RPMI8226 (cell line): ENCODE data around the gene PARD3B.
A peak's percentile ranks its signal among the peaks of the same experiment; 100 is the strongest.

Experiments
- DNase-seq: peaks from one replicate; pipeline ENCODE4 v3.0.0-alpha.2; 2015

The PARD3B gene

DNA sequence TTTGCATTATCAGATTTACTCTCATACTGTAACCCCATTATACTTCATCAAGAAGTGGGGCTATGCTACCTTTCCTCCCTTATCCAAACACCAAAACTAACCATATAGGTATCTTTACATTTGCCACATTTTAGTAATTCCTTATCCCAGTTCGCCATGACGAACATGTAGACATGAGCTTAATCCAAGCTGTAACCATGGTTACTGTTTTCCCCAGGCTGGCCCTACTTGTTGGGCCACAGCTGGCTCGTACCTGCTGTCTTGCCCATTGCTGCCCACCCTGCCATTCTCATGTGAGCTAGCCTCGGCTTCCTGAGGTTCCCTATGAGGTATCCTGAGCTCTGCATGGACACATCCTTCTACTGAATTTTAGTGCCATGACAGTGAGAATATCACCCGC lies 117.7 kb downstream of the PARD3B start:
- DNase-seq: no peak

- no peak for DNase-seq
Observed at GRCh38 chr2:204663816-204664425, 118.6 kb downstream of the PARD3B start.

GRCh38 chr2:204664708-204665121 lies 119.4 kb downstream of the PARD3B start:
- DNase-seq: no peak

GRCh38 chr2:204665207-204665606 lies 119.9 kb downstream of the PARD3B start:
- DNase-seq: no peak

DNA sequence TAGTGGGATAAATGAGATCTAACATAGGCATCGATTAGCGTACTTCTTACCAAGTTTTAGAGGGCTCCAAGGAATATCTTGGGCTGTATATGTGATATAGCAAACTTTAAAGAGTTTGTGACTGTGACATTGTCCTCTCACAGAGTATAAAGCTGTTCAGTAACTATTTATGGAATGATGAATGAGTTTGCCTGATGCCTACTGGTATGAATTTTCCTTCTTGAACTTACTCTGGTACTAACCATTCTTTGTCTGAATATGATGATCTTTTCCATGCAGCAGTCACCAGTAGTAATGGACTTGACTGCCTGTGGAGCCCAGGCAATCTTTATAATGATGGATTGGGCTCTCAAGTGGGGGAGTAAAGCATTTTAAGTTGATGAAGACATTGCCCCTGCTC lies 120.5 kb downstream of the PARD3B start:
- DNase-seq: no peak

DNA sequence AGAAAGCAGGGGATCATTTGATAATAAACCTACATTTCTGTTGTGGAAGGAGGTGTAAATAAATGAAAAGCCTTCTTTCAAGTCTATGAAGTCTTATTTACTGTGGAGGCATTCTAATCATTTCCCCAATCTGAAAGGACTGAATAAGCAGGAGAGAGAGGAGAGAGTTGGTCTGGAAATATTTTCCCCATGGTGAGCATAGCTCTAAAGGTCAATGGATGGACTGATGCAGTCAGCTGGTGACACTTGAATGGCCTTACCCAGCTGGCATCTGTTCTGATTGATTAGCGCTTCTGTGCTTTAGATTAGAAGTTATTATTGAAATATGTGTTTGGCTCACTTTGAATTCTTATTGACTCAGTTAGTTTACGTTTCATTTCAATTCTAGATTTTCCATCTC lies 122.7 kb downstream of the PARD3B start:
- DNase-seq: no peak

GRCh38 chr2:204669382-204669781 lies 124.1 kb downstream of the PARD3B start:
- no peak for DNase-seq

GRCh38 chr2:204670124-204670523 lies 124.8 kb downstream of the PARD3B start:
- DNase-seq: no peak

DNA sequence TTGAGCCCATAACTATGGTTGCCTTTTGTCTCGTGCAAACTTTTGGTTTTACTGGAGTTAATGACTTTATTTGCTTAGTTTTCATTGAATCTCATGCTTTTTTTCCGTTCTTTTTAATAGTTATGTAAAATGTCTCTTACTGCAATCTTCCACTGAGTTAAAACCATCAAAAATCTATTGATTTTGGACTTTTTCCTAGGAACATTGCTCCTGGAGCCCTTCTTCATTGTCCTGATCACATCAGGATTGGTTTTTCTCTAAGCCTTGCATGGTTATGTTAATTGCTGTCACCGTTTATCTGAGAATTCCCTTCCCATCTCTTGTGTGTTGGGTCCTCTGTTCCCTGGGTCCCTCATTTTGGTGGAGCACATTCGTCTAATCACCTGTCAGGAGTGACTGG lies 125.5 kb downstream of the PARD3B start:
- DNase-seq: no peak

- no peak for DNase-seq
Observed at GRCh38 chr2:204672772-204673171, 127.5 kb downstream of the PARD3B start.

- DNase-seq: no peak
Observed at GRCh38 chr2:204673877-204674276, 128.6 kb downstream of the PARD3B start.

DNA sequence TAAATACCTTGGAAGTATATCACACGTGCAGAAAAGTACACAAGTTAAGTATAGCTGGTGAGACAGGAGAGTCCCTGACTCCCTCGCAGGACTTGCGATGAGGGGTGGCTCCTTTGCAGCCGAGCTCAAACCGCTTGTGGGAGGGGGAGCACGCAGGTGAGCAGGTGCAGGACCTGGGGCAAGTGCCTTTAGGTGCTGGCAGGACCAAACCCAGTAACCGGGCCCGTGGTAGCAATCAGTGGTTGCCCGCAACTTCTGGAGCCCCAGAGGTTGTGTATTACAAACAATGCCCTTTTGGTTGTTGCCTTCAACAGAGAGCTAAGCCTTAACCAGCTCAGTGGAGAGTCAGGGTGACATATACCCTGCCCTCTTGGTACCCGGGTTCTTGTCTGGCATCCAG lies 132.8 kb downstream of the PARD3B start:
- DNase-seq: no peak

GRCh38 chr2:204680576-204680975 lies 135.3 kb downstream of the PARD3B start:
- DNase-seq: no peak

- DNase-seq: no peak
Observed at GRCh38 chr2:204681412-204681811, 136.1 kb downstream of the PARD3B start.

DNA sequence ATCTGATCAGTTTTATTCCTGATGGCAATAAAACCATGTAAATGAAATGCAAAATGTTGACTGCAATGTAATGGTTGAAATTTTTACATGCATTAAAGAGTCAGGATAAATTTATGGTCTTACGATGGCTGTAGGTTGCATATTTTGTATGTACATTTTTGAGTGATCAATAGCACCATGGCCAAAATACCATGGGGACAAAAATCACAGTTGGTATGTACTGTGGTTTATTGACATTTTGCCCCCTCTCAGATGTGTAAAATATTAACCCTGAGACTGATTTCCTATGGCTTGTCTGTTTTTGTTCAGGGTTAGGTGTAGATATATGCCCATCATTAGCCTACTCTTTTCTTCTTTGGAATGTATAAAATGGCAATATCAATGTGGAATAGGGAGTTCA lies 138.1 kb downstream of the PARD3B start:
- DNase-seq: no peak

DNA sequence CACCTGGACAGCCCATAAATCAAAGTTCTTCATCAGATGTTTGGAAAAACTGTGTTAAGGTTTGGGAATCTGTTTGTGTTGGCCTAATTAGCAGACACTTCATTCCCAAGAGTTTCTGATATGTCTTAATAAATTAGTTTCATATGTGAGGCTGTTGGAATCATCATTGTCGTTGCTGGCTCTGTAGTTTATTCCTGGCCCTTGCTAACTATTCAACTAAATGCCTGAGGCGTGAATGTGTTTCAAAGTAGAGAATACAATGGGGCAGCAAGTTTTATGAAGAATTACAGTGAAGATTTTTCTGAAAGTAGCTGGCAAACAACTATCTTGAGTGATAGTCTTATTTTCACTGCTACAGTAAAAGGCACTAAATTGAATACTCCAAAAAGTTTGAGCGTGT lies 141.1 kb downstream of the PARD3B start:
- DNase-seq: no peak

DNA sequence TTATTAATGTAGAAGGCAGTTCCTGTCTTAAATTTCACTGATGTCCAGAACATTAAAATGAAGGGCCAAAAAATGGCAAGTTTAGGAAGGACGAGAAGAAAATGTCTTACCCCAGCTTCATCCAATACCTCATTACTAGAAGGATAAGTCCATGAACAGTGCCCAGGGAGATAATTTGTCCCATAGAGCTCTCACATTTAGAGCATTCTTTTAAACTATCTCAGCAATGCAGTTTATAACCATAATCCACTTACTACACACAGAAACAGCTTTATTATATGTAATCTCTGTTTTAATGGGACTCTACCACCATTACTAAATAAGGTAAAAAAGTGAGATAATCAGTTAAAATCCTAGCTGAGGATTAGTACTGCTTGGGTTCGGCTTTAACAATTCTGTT lies 142.5 kb downstream of the PARD3B start:
- DNase-seq: no peak

GRCh38 chr2:204691911-204692510 lies 146.7 kb downstream of the PARD3B start:
- DNase-seq: peak; percentile 60

GRCh38 chr2:204692790-204693189 lies 147.5 kb downstream of the PARD3B start:
- DNase-seq: no peak

GRCh38 chr2:204693262-204693661 lies 148.0 kb downstream of the PARD3B start:
- no peak for DNase-seq

- DNase-seq: no peak
Observed at GRCh38 chr2:204695506-204695905, 150.2 kb downstream of the PARD3B start.

DNA sequence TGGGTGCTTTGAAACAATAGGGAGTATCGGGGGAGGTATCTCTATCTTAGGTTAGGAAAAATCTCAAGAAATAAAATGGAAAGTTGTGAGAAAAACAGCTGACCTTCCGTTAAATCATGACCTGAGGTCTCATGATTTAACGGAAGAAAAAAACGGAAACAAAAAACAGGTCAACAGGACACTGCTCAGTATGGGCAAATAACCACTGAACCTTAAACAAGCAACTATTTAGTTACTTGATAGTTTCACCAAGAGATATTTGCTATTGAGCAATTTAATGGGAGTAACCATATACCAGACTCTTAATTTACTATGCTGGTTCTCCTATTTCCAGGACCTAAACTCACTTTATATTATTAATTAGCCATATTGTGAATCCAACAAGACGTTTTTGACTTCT lies 150.8 kb downstream of the PARD3B start:
- DNase-seq: no peak

- no peak for DNase-seq
Observed at GRCh38 chr2:204705243-204705932, 160.1 kb downstream of the PARD3B start.

DNA sequence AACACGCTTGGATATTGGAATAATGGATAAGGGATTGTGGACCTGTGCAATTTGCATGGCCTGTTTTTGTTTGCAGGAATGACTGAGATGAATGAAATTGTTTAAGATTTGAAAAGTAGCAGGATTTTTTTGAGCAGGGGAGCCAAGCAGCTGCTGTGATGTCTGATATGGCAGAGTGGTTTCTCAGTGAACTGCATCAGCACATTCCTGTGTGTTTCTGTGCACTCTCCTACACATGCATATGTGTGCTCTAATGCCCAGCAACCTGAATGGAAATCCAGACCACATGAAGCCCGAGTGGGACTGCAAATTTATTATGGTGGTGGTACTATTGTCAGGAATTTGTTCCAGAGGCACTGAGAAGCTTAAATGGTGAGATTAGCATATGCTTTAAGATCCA lies 161.7 kb downstream of the PARD3B start:
- peak; percentile 62 for DNase-seq

GRCh38 chr2:204713211-204713610 lies 167.9 kb downstream of the PARD3B start:
- no peak for DNase-seq
